Epithelial cell of prostate (primary cell): ENCODE data around the gene CCDC30.

Experiments used
- DNase-seq: peaks from one replicate; pipeline ENCODE4 v3.0.0-alpha.2; 2011; ENCODE audit warnings: low read depth, low spot score
- H3K27ac ChIP-seq: fragments of 450-650 bp; 2 replicates; pipeline ENCODE4 v1.5.1; 2017; ENCODE audit warnings: mild to moderate bottlenecking

Gene CCDC30

DNA sequence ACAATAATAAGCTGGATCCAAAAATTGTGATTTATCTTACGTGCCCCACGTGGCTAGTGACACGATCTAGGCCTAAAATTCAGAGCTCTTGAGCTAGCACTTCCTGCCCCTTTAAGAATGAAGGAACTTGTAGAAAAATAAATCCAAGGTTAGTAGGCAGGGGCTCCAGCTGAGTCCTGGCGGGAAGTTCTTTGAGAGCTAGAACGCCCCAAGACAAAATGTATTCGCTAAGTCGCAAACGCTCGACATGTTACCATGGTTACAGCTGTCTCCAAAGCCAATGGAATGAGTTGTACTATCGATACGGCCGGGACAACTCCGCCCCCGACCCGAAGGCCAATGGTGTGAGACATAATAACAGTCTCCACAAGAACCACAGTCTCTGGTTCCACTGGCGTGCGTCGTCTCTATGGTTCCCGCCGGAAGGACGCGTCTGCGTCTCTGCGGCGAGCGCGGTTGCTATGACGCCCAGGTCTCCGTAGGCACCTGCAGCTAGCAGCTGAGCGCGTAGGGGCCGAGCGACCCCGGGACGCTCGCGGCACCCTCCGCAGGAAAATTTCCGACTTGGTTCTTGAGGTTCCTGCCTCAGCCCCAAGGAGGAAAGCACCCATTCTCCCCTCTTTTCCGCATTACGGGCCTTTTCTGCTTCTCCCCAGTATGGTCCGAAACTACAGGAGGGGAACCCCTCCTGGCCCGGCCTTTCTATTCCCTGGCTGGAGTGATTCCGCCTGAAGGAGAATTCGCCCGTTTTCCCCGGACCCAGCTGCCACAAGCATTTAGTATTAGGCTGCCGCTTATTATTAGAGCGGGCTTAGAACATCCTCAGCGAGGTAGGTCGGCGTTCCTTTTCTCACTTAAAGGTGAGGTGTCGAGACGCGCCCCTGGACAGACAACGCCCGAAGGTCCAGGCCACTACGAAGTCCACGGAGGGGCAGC is at the start of gene CCDC30:
TSS of gene CCDC30 (plus strand) at position 459 of the 936 bp plus-strand sequence. CDS start 17,266 bp downstream, outside the sequence.
- no peak within 1 kb of the TSS for H3K27ac ChIP-seq
- peak; percentile 86 for DNase-seq

DNA sequence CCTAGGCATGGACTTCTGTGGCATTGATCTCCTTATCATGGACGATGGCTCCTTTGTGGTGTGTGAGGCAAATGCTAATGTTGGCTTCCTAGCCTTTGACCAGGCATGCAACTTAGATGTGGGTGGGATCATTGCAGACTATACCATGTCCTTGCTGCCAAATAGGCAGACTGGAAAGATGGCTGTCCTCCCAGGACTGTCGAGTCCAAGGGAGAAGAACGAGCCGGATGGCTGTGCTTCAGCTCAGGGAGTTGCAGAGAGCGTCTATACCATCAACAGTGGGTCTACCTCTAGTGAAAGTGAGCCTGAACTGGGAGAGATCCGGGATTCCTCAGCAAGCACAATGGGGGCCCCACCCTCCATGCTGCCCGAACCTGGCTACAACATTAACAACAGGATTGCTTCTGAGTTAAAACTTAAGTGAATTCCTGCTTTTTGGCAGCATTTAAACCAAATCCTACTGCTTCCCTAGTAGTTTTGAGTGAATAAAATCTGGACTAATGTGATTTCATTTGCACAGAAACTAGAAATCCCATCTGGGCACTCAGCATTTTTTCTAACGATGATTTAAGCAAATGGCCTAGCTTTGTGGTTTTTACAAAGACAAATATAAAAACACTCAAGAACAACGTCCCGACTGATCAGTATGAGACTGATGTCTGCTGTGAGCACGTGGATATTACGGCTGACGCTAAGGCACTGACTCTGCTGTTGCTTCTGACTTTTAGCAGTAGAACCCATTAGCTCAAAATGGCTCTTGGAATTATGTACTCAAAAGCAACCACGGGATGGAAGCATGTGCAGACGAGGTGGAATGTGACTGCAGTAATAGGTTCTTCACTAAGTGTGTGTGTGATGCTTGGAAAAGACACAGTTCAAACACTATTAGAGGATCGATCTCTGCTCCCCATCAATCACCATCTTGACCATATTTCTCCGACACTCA is 48.3 kb upstream of the CCDC30 start:
- no peak overlapping the region for H3K27ac ChIP-seq
- DNase-seq, result no peak

DNA sequence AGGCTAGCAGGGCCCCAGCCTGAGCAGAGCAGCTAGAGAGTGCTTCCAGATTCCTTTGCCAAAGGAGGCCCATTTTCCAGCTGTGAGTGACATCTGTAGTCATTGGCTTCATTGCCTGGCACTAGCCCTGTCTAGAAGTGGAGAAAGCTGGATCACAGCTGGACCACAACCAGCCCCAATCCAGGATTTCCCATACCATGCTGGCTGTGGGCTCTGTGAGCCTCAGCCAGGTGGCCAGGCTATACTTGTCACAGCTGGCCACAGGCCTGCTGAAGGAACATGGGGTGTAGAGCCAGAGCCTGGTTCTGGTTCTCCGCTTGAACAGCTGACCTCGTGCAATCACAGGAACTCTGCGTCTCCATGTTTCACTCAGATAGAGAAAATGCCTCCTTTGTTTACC is 45.9 kb upstream of the CCDC30 start:
- H3K27ac ChIP-seq, result no peak overlapping the region
- DNase-seq, result no peak

DNA sequence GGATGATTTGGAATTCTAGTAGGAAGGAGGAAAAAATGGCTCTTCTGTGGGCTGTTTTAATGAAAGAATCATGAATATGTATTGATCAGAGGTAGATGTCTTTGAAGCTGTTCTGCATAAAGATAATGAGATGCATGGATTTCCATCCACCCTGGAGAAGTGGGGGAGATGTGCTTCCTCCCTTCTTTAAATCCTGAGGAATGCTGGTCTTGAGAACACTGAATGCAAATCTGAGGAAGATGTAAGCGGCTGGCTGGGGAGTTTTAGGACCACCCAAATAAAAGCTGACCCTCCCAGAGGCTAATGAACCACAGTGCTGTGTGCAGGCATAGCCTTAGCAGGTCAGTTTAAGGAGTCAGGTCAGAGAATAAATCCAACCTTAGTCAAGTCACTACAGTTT is 44.6 kb upstream of the CCDC30 start:
- no peak overlapping the region for H3K27ac ChIP-seq
- no peak for DNase-seq

DNA sequence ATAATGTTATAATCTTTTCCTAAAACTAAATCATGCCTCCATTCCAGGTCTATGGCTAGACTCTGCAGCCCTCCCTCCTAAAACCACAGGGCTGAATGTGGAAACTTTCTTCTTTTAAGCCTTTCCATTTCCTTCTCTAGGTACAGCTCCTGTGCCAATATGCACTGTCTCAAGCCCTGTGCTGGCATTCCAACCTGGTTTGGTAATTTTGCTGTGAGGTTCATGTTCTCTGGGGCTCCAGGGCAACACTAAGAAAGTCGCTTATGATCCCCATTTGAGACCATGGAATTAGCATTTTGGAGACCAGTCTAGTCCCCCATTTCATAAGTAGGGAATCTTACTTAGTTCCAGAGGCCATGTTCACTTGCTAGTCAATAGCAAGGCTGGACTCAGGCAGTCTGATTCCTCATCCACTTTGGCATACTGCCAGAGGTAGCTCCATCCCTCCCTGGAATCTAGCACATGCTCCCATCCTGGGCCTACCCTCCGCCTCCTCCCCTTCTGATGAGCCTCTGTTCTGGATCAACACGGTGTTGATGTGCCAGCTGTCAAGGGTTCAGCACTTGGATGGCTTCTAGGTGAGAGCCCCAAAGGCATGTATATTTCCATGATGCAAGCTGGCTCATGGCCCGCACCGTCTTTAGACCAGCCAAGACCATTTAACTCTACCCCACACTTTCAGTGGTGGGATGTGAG is 43.8 kb upstream of the CCDC30 start:
- no peak for DNase-seq
- H3K27ac ChIP-seq, result no peak overlapping the region

DNA sequence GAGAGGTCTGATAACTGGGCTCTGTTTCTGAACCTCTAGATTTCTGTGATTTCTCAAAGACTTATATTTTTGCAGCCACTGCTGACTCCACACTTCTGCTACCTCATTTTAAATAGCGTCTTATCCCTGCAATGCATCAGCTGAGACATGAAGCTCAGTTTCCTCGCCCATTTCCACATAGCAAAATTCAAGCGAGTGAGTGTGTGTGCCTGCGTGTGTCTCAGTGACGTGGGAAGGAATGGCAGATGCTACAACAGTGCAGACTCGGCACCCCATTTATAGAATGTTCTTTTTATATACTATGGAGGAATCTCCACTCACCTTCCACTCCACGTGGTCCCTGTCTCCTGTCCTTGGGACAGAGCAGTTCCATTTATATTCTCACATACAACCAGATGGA is 43.0 kb upstream of the CCDC30 start:
- no peak for DNase-seq
- no peak overlapping the region for H3K27ac ChIP-seq

DNA sequence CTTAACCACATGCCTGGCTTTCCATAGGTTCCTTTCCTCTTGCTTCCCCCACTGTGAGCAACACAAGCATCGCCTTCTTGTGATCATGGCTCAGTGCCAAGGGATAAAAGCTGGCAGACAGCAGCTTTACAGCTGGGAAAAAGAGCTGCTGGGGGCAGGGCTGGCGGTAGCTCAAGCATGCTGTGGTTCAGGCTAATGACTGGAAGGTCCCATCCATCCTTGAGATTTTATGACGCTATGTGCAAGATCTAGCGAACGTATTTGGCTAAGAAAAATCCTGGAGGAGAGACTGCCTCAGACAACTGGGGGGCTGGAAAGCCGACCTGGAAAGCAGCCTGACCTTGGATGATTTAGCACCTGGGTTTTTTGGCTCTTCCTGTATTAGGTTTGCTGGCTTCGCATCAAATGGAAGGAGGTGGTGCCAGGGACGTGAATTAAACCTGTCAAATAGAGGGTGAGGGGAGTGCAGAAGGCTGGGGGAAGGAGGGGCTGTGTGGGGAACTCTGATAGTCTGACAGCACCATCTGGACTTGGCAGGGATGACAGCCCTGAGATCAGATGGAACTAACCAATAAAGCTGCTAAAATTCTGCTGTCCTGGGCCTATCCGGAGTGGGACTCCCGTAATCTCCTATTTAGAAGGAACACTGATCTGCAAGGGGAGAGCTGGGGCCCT is 42.0 kb upstream of the CCDC30 start:
- no peak overlapping the region for H3K27ac ChIP-seq

DNA sequence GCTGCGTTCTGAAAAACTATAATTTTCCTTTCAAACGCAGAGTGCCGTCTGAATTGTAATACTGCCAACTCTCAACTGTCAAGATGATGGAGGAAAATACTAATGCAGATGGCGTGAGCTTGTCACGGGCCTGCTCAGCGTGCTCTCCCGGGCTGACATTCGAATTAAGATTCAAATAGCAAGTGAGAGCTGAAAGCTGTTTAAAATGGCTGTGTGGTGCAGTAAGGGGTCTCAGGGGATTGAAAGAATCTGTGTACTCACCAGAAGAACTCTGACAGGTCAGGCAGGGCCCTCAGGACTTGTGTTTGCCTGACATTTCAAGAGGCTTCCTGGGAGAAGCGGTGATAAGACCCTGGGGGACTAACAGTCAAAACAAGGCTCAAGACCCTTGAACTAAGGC is 40.3 kb upstream of the CCDC30 start:
- H3K27ac ChIP-seq, result no peak overlapping the region
- no peak for DNase-seq

More for the DNA sequence above, 42.0 kb upstream of the CCDC30 start:
- DNase-seq, result peak; percentile 5

DNA sequence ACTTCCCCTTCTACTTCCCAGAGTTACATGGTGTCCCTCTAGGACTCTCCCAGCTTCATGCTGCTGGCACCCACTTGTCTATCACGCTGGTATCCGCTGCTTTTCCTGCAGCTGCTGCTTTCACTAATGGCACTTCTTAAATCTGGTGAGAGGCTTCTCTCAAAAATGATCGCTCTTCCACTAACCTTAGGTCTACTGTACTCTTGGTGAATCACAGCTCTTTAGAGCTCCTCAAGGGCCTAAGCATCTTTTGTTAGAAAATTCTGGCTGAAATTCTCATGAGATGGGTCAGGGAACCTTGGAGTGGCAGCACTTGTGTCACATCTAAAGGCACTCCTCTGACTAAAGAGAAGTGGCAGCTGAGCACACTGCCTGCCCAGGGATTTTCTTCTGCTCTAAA is 39.4 kb upstream of the CCDC30 start:
- DNase-seq, result no peak
- no peak overlapping the region for H3K27ac ChIP-seq

DNA sequence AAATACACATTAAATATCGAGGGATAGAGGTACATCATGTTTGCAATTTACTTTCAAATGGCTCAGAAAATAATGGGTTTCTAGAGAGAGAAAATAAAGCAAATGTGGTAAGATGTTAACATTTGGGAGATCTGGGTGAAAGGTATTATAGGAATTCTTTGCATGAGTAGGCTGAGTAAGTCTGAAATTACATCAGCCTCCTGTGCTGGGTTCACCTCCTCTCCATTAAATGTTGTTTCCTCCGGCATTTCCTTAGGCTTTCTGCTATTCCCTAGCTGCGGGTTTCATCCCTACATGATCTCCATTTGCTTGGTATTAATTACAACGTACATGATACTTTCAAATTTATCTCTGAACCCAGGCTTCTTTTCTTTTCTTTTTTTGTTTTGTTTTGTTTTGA is 38.9 kb upstream of the CCDC30 start:
- DNase-seq, result no peak
- H3K27ac ChIP-seq, result no peak overlapping the region

DNA sequence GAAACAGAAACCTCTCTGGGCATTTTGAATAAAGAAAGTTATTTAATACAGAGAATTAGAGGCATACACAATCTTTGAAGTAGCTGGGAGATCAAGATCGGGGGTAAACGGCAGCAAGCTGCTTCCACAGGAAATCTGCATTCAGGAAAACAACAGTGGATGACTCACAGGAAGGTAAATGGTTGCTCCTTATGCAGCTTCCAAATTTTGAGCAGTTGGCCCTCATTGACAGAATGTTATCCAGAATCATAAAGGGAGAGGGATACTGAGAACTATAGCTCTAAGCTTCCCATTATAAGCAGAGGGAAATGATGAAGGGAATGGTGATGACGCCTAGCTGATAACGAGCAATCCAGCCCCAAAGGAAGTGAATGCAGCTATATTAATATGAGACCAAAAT is 35.8 kb upstream of the CCDC30 start:
- DNase-seq, result no peak
- no peak overlapping the region for H3K27ac ChIP-seq

DNA sequence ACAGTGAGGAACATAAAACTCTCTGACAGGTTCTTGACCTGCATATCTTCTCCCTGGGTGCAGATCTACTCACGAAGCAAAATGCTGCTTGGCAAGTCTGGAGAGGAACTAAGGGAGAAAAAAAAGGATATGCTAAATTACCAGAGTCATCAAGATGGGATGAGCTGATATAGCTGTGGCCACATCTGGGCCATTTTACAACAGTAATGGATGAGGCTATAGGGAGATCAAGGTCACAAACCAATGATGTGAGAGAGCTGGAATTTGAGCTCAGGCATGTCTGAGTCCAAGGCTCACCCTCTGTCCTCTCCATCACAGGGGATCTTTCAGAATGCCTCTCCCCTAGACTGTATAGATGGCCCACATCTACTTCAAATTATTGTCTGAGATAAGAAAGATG is 33.5 kb upstream of the CCDC30 start:
- DNase-seq, result no peak
- no peak overlapping the region for H3K27ac ChIP-seq

DNA sequence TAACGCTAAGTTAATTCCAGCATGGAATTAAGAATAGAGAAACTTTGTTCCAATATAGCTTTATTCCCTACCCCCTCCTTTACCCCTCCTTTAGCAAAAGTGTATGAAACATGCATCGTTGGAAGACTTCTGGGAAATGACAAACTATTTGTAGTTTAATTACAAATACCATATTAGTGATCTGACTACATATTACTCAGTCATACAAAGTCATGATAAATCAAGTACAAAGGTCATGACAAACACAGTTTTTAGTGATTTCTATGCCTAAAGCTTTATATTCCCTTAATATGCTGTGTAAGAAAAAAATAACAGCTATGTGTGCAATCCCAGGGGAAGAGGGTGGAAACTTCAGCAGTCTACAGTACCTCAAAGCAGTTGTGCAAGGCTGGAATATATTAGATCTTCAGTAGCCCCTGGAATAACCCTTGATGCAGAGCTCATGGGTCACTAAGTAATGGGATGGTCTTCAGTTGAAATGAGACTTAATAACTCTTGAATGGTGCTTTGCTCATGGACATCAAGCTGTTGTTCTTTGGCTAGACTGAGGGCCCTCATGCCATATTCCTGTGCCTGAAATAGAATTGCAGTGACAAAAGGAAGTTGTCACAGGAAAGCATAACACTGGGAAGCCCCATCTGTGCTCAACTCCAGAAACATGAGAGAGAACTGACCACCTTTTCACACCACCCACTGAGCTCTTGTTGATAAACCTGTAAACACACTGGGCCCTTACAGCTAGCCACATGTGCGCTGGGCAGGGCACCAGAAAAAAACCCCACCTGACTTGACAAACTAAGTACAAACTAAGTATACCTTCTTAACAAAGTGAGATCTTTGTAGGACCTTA is 32.6 kb upstream of the CCDC30 start:
- no peak for DNase-seq
- no peak overlapping the region for H3K27ac ChIP-seq

DNA sequence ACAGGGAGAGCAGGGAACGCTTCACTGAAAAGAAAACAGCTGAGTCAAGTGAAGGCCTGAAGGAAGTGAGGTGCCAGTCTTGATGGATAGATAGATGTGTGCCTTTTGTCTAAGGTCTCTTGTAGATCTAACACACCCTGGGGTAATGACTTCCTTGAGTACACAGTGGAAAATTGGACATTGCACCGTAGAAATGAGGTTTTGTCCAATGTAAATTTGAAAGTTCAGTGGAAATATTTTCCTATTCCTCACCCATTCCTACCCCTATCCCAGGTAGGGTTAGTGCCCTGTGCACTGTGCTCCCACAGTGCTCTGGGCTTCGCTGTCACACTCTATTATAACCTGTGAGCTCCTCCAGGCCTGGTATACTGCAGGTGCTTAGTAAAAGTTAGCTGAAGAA is 31.6 kb upstream of the CCDC30 start:
- DNase-seq, result no peak
- H3K27ac ChIP-seq, result no peak overlapping the region

DNA sequence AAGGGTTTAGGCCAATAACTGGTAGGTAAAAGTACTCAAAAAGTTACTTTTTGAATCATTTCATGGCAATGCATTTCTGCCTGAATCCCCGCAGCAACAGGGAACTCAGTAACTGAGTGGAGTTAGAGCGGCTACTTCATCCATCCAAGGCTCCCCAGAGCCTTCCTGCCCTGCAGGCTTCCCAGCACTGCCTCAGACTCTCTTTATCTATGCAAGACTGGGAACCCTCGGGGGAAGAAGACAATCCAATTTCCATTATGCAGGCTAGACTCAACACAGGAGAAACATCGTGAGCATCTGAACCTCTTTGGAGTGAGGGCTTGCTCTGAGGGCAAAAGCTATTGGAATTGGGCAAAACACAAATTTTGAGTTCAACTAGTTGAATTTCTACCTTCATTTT is 30.4 kb upstream of the CCDC30 start:
- no peak for DNase-seq
- H3K27ac ChIP-seq, result no peak overlapping the region

DNA sequence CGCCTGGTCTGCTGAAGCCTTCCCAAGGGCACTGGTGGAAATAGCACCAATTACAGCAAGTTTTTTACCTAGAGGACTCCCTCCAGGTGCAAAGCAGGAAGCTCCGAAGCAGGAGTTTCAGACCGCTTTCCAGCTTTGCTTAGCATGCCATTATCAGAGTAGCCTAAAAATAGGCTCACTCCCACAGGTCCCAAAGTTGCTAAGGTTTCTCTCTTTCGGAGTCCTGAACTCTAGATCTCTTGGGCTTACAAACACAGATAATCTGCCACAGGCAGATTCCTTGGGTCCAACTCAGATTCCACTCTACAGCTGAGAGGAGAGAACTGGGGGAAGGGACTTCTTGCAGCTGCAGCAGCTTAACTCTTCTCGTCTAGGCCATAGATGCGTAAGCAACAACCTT is 29.7 kb upstream of the CCDC30 start:
- no peak for DNase-seq

DNA sequence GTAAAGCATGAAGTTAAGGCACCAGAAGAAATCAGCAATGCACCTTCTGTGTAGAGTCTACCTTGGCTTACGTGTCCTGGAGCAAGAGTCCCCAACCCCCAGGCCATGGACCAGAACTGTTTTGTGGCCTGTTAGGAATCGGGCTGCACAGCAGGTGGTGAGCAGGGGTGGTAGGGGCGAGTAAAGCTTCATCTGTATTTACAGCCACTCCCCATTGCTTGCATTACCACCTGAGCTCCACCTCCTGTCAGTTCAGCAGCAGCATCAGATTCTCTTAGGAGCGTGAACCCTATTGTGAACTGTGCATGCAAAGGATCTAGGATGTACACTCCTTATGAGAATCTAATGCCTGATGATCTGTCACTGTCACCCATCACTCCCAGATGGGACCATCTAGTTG is 28.7 kb upstream of the CCDC30 start:
- DNase-seq, result no peak
- H3K27ac ChIP-seq, result no peak overlapping the region

More for the DNA sequence above, 29.7 kb upstream of the CCDC30 start:
- no peak overlapping the region for H3K27ac ChIP-seq

DNA sequence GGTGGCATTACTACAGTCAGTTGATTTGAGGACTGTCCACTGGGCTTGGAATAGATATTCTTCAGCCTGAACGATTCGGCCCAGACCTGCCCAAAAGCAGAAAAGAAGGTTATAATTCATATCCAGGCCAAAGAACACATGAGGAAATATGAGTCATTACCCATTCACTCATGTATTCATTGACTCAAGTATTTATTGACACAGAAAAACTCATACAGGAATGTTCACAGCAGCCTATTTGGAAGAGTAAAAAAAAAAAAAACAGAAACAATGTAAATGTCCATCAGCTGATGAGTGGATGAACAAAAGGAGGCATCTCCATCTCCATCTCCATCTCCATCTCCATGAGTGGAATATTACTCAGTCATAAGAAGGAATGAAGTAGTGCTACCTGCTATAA is 23.1 kb upstream of the CCDC30 start:
- peak; percentile 74 for DNase-seq
- H3K27ac ChIP-seq, result peak overlapping the region; percentile 22

DNA sequence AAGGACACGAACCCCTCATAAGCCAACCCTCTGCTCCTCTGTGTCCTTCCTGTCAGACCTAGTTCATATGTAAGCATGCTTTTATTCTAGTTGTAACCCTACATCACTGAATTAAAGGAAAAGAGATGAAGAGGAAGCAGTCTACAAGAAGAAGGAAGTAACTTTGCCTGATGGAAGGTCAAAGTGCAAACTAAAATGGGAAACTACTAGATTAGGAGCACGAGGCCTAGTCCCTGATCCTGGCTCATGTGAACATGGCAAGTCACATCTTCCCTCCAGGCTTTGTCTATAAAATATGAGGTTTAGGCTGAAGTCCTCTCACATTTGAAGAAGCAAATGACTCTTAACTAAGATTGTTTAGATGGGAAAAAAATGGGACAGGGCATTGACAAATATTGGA is 20.4 kb upstream of the CCDC30 start:
- H3K27ac ChIP-seq, result no peak overlapping the region
- DNase-seq, result no peak
